SK-N-SH (cell line): ENCODE data around the gene ZNRD2. TPM values are rescaled to one million over a fixed set of nuclear protein-coding genes. Genes with fewer than 3 reads are reported as not detected.
A peak's percentile ranks its signal among the peaks of the same experiment; 100 is the strongest.

Experiments used
- CTCF ChIA-PET: fragments of 300-600, 350-600 bp; formaldehyde crosslinking; extraction: SDS; loops from one replicate; lab custom pipeline; 2021; lab: Yijun Ruan, JAX
- POLR2A ChIA-PET: fragments of 350-600 bp; sonication (Branson Sonifier 250); formaldehyde crosslinking; extraction: SDS; loops from one replicate; lab custom pipeline; 2020; ENCODE audit warnings: antibody characterized with exemption, inconsistent platforms; lab: Yijun Ruan, JAX
- DNase-seq: peaks from one replicate; pipeline ENCODE4 v3.0.0; 2012
- H2AFZ ChIP-seq: fragments of 200-600 bp; sonication (generic); 2 replicates; pipeline ENCODE4 v1.8.1; 2016; ENCODE audit warnings: antibody characterized with exemption, mild to moderate bottlenecking, low read depth
- H3F3A ChIP-seq: fragments of 200-600 bp; sonication (generic); replicated peaks from 2 replicates; pipeline ENCODE3; 2016; ENCODE audit warnings: antibody characterized with exemption, mild to moderate bottlenecking; ENCODE audit not compliant: insufficient read depth
- H3K27ac ChIP-seq, 2 experiments: fragments of 200-500 bp in 1 of 2; fragments of 200-600 bp in 1 of 2; sonication (Bioruptor generic) in 1 of 2; sonication (generic), shearing (Covaris generic) in 1 of 2; 2 replicates each; pipeline versions ENCODE4 v1.5.1 to v1.6.1; 2014 to 2016; ENCODE audit warnings: low read depth in 2 of 2, inconsistent platforms in 1 of 2, low read length in 1 of 2, mild to moderate bottlenecking in 1 of 2, mixed read lengths in 1 of 2
- H3K27me3 ChIP-seq: fragments of 200-600 bp; sonication (generic), shearing (Covaris generic); 2 replicates; pipeline ENCODE4 v1.6.1; 2016; ENCODE audit warnings: mixed run types; ENCODE audit not compliant: insufficient read depth
- H3K36me3 ChIP-seq, 2 experiments: fragments of 200-500 bp in 1 of 2; fragments of 200-600 bp in 1 of 2; sonication (Bioruptor generic) in 1 of 2; sonication (generic) in 1 of 2; replicated peaks in 1 of 2; 2 replicates each; pipeline versions ENCODE3 to v1.5.1; 2014 to 2016; ENCODE audit warnings: low read length in 1 of 2, mild to moderate bottlenecking in 1 of 2; ENCODE audit not compliant: insufficient read depth in 2 of 2, control insufficient read depth in 1 of 2
- H3K4me1 ChIP-seq, 2 experiments: fragments of 200-500 bp in 1 of 2; fragments of 200-600 bp in 1 of 2; sonication (Bioruptor generic) in 1 of 2; sonication (generic), shearing (Covaris generic) in 1 of 2; 2 replicates each; pipeline versions ENCODE4 v1.5.1 to v1.6.1; 2014 to 2016; ENCODE audit warnings: low read depth in 1 of 2, low read length in 1 of 2, mixed run types in 1 of 2; ENCODE audit not compliant: insufficient read depth in 2 of 2, control insufficient read depth in 1 of 2
- H3K4me2 ChIP-seq: fragments of 200-600 bp; sonication (generic), shearing (Covaris generic); 2 replicates; pipeline ENCODE4 v1.6.1; 2017; ENCODE audit warnings: mixed run types
- H3K4me3 ChIP-seq, 2 experiments: fragments of 200-500 bp in 1 of 2; fragments of 200-600 bp in 1 of 2; sonication (Bioruptor generic) in 1 of 2; sonication (generic), shearing (Covaris generic) in 1 of 2; 2 replicates each; pipeline versions ENCODE4 v1.5.1 to v1.8.1; 2014 to 2016; ENCODE audit warnings: low read depth in 2 of 2, inconsistent platforms in 1 of 2, low read length in 1 of 2, mild to moderate bottlenecking in 1 of 2, mixed read lengths in 1 of 2, moderate library complexity in 1 of 2
- H3K79me2 ChIP-seq: fragments of 200-600 bp; sonication (generic); 2 replicates; pipeline ENCODE4 v1.8.1; 2017; ENCODE audit warnings: mild to moderate bottlenecking; ENCODE audit not compliant: insufficient read depth
- H3K9ac ChIP-seq: fragments of 200-600 bp; sonication (generic); 2 replicates; pipeline ENCODE4 v1.6.1; 2017; ENCODE audit warnings: mixed run types
- H3K9me2 ChIP-seq: fragments of 200-600 bp; sonication (generic); 2 replicates; pipeline ENCODE4 v1.6.1; 2017; ENCODE audit warnings: mixed run types
- H3K9me3 ChIP-seq: fragments of 200-600 bp; sonication (generic); 2 replicates; pipeline ENCODE4 v1.6.1; 2017; ENCODE audit warnings: mixed run types, mild to moderate bottlenecking, moderate library complexity
- H4K20me1 ChIP-seq: fragments of 200-600 bp; sonication (generic); 2 replicates; pipeline ENCODE4 v1.6.1; 2017; ENCODE audit warnings: mild to moderate bottlenecking, mixed run types; ENCODE audit not compliant: insufficient read depth
- EP300 ChIP-seq, 2 experiments: IDR thresholded peaks; 2 replicates each; pipeline versions ENCODE4 v1.4.0 to v1.6.1; 2012; ENCODE audit warnings: borderline replicate concordance in 1 of 2, low read depth in 1 of 2, low read length in 1 of 2
- EZH2phosphoT487 ChIP-seq: fragments of 200-600 bp; sonication (generic); IDR thresholded peaks from 2 replicates; pipeline ENCODE4 v1.6.1; 2017; ENCODE audit warnings: low read depth, mixed run types, mild to moderate bottlenecking, antibody characterized with exemption, moderate library complexity, borderline replicate concordance
- FOSL2 ChIP-seq: IDR thresholded peaks from 2 replicates; pipeline ENCODE4 v1.4.0; 2012; ENCODE audit warnings: low read depth, mild to moderate bottlenecking, moderate library complexity, borderline replicate concordance
- GATA2 ChIP-seq: sonication (generic); formaldehyde crosslinking; IDR thresholded peaks from 2 replicates; pipeline ENCODE4 v1.5.0; 2020; ENCODE audit warnings: mild to moderate bottlenecking, missing genetic modification reagents
- MEF2A ChIP-seq: IDR thresholded peaks from 2 replicates; pipeline ENCODE4 v1.4.0; 2012; ENCODE audit warnings: low read depth, borderline replicate concordance
- MXI1 ChIP-seq: IDR thresholded peaks from 2 replicates; pipeline ENCODE4 v1.6.1; 2012; ENCODE audit warnings: mild to moderate bottlenecking, low read depth, low read length, improper control_type of control experiment
- NFIC ChIP-seq: IDR thresholded peaks from 2 replicates; pipeline ENCODE4 v1.4.0; 2012; ENCODE audit warnings: borderline replicate concordance
- POLR2AphosphoS5 ChIP-seq: IDR thresholded peaks from 2 replicates; pipeline ENCODE4 v1.6.1; 2012; ENCODE audit warnings: low read depth, low read length
- RCOR1 ChIP-seq: fragments of 150-350 bp; IDR thresholded peaks from 2 replicates; pipeline ENCODE4 v1.6.1; 2017; ENCODE audit warnings: antibody characterized with exemption, low read length
- RFX5 ChIP-seq: IDR thresholded peaks from 2 replicates; pipeline ENCODE4 v1.6.1; 2012; ENCODE audit warnings: mild to moderate bottlenecking, improper control_type of control experiment, low read length
- RXRA ChIP-seq: IDR thresholded peaks from 2 replicates; pipeline ENCODE4 v1.4.0; 2012; ENCODE audit warnings: low read depth, mild to moderate bottlenecking, borderline replicate concordance
- TAF1 ChIP-seq: IDR thresholded peaks from 2 replicates; pipeline ENCODE4 v1.6.1; 2012; ENCODE audit warnings: low read depth, mild to moderate bottlenecking, low read length, moderate library complexity, borderline replicate concordance
- TEAD4 ChIP-seq: IDR thresholded peaks from 2 replicates; pipeline ENCODE4 v1.4.0; 2012; ENCODE audit warnings: mild to moderate bottlenecking, borderline replicate concordance; ENCODE audit not compliant: insufficient read depth
- WGBS: methylation state at CpG from one replicate; pipeline ENCODE4 v1.1.6; 2017; ENCODE audit warnings: low lambda C conversion rate; 5-methylcytosine and 5-hydroxymethylcytosine counted together
- polyA plus RNA-seq, 3 experiments: library from polyadenylated mRNA; depleted of rRNA; stranded (reverse); fragments of >200 nt; gene quantifications; 2 replicates each; pipeline ENCODE4 v1.2.3, GENCODE V29; 2012
- TF ChIP-seq, protein P1 (sequence below): IDR thresholded peaks from 2 replicates; pipeline ENCODE4 v1.4.0; 2012; ENCODE audit warnings: low read depth
- TF ChIP-seq, protein P2 (sequence below): IDR thresholded peaks from 2 replicates; pipeline ENCODE4 v1.6.1; 2012; ENCODE audit warnings: mild to moderate bottlenecking, low read depth, low read length, moderate library complexity

ZNRD2 gene
- polyA plus RNA-seq, 1 of the 3 experiments (the other 2 are of a cell fraction): 78.1 TPM

DNA sequence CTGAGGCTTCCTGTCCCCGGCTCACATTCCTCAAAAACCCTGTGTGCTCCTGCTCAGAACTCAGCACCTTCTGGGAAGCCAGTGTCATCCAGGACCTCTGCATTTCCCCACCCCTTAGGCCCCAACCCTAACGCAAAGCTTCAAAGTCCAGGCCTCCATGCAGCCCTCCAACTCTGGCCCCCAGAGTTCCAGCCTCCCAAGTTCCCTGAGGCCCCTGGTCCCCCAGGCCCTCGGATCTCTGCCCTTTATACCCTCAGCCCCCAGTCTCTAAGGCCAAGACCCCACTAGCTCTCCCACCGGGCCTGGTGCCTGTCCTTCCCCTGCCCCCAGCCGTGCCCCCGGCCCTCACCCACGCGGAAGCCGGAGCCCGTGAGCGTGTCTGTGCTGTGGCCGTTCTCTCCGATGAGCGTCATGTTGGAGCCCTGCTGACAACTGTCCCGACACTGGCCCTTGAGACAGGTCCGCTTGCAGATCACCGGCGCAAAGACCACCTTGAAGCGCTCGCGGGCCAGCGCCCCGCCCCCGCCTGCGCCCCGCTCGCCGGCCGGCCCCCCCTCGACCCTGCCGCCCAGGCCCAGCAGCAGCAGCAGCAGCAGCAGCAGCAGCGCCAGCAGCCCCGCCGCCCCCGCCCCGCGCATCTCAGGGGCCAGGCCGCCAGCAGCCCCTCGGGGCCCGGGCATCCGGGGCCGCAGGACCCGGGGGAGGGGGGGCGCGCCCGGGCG, 12.8 kb upstream of the ZNRD2 start:
- peaks cover 3 to 10% of the 10 kb centered on the region in 2 experiments for H3K36me3 ChIP-seq
- H3K27me3 ChIP-seq: no peaks in the 10 kb centered on the region
- H3K79me2 ChIP-seq: peaks cover 46% of the 10 kb centered on the region
- peaks cover 53 to 67% of the 10 kb centered on the region in 2 experiments for H3K4me1 ChIP-seq
- ChIA-PET CTCF (interaction anchor here (1.0 to 3.5 kb wide), 8 partner anchors 11 to 57 kb away, joined by 3 to 53 read pairs (median 5); partner anchors contain the start of genes MAP3K11 and ZNRD2), POLR2A (no interaction called here)
- peak overlapping the region; percentile 97 for H3K27ac ChIP-seq
- no peaks in the 10 kb centered on the region for H3K9me2 ChIP-seq
- H3K9ac ChIP-seq: peak overlapping the region; percentile 87
- H3K4me3 ChIP-seq: peak overlapping the region; percentile 65 to 85
- H4K20me1 ChIP-seq: peaks cover 14% of the 10 kb centered on the region
- no peak overlapping the region for H2AFZ ChIP-seq
- WGBS: 3% methylated on average over 25 of the region's 47 CpGs
- no peaks in the 10 kb centered on the region for H3K9me3 ChIP-seq
- peak; percentile 85 for DNase-seq
- TF ChIP-seq, protein P1, sequence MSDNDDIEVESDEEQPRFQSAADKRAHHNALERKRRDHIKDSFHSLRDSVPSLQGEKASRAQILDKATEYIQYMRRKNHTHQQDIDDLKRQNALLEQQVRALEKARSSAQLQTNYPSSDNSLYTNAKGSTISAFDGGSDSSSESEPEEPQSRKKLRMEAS: no peak
- no peak for TF ChIP-seq GATA2 (CRISPR knock-in tag)
- TF ChIP-seq RCOR1: no peak
- no peak for TF ChIP-seq FOSL2
- peak; percentile 20; the same call in 1 of the 2 replicates for TF ChIP-seq MXI1
- no peak for TF ChIP-seq RFX5
- no peak for TF ChIP-seq POLR2AphosphoS5
- H3F3A ChIP-seq: peaks cover 47% of the 10 kb centered on the region
- peak overlapping the region; percentile 93 for H3K4me2 ChIP-seq

DNA sequence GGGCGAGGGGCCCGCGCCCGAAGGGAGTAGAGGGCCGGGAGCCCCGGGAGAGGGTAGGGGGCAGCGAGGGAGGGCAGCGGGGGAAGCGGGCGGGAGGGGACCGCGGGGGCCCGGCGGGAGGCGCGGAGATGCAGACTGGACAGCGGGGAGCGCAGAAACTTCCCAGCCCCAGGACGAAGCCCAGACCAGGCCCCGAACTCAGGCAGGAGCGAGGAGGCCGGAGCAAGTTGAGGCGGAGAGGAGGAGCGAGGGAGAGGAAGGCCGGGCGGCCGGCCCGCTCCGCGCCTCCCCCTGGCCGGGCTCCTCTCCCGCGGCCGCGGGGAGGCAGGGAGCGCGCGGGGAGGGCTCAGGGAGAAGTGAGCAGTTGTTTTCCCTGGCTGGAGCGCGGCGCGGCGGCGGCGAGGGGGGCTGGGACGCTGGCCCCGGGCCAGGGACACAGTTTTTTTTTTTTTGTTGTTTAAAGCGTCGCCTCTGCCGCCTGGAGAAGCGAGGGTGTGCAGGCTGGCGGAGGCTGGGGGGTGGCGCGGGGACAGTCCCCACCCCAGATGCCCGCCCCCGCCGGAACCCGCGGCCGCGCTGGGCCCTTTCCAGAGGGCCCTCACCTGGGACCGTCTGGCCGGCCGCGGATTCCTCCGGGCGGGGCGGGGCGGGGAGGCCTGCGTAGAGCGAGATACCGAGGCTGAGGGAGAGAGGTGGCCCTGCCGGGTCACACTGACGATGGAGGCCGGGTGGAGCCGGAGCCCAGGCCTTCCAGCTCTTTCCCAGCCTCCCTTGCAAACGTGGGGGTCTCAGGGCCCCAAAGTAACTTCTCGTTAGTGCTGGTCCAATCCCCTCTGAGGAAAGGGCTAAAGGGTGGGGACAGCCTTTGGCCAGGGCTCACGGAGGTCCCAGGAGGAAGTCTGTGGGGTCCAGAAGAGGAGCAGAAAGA, 12.0 kb upstream of the ZNRD2 start, which contains the start of gene LTBP3:
Gene LTBP3 (minus strand): TSS at position 358 of the 928 bp plus-strand sequence. CDS start 400 bp downstream, outside the sequence.
- peaks cover 46% of the 10 kb centered on the region for H3K79me2 ChIP-seq
- 0 out of 2 replicates have a peak within 1 kb of the TSS, but pooled peaks have one; percentile 37 for H2AFZ ChIP-seq
- H3K4me2 ChIP-seq: peak within 1 kb of the TSS; percentile 93
- H3K4me1 ChIP-seq: peaks cover 53 to 67% of the 10 kb centered on the region in 2 experiments
- TF ChIP-seq, protein P2, sequence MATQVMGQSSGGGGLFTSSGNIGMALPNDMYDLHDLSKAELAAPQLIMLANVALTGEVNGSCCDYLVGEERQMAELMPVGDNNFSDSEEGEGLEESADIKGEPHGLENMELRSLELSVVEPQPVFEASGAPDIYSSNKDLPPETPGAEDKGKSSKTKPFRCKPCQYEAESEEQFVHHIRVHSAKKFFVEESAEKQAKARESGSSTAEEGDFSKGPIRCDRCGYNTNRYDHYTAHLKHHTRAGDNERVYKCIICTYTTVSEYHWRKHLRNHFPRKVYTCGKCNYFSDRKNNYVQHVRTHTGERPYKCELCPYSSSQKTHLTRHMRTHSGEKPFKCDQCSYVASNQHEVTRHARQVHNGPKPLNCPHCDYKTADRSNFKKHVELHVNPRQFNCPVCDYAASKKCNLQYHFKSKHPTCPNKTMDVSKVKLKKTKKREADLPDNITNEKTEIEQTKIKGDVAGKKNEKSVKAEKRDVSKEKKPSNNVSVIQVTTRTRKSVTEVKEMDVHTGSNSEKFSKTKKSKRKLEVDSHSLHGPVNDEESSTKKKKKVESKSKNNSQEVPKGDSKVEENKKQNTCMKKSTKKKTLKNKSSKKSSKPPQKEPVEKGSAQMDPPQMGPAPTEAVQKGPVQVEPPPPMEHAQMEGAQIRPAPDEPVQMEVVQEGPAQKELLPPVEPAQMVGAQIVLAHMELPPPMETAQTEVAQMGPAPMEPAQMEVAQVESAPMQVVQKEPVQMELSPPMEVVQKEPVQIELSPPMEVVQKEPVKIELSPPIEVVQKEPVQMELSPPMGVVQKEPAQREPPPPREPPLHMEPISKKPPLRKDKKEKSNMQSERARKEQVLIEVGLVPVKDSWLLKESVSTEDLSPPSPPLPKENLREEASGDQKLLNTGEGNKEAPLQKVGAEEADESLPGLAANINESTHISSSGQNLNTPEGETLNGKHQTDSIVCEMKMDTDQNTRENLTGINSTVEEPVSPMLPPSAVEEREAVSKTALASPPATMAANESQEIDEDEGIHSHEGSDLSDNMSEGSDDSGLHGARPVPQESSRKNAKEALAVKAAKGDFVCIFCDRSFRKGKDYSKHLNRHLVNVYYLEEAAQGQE: no peak
- TF ChIP-seq TEAD4: 0 out of 2 replicates have a peak, but pooled peaks have one; percentile 37
- TF ChIP-seq, protein P1: peak; percentile 47
- peak; percentile 44; the same call in 1 of the 2 replicates for TF ChIP-seq RXRA
- peak; percentile 21; the same call in 1 of the 2 replicates for TF ChIP-seq TAF1
- peak; percentile 95 for TF ChIP-seq NFIC
- TF ChIP-seq EZH2phosphoT487: no peak
- peak in 1 of 2 experiments; percentile 50; a peak in 1 of 4 replicates for TF ChIP-seq EP300 (IDR thresholded peaks at IDR 0.05; ENCODE audit: borderline replicate concordance in 1 of 2, low read depth in 1 of 2, low read length in 1 of 2)
- TF ChIP-seq MEF2A: no peak
- TF ChIP-seq RCOR1: no peak
- peak within 1 kb of the TSS; percentile 65 to 85 for H3K4me3 ChIP-seq
- peaks cover 14% of the 10 kb centered on the region for H4K20me1 ChIP-seq
- CTCF ChIA-PET: interaction anchor here (1.1 to 6.4 kb wide), 5 partner anchors 11 to 35 kb away, joined by 3 to 69 read pairs (median 53); partner anchors contain the start of genes FAM89B and ZNRD2
- peak within 1 kb of the TSS; percentile 87 for H3K9ac ChIP-seq
- under 1% methylated on average over 47 of the region's 79 CpGs for WGBS
- H3K36me3 ChIP-seq: peaks cover 0 to 4% of the 10 kb centered on the region in 2 experiments
- no peaks in the 10 kb centered on the region for H3K9me3 ChIP-seq
- peak within 1 kb of the TSS; percentile 97 for H3K27ac ChIP-seq
- H3K9me2 ChIP-seq: no peaks in the 10 kb centered on the region
- DNase-seq: peak; percentile 90
- peaks cover 51% of the 10 kb centered on the region for H3F3A ChIP-seq
- POLR2A ChIA-PET: interaction anchor here (1.0 to 3.3 kb wide), 5 partner anchors 12 to 59 kb away, joined by 3 to 12 read pairs (median 3); partner anchors contain the start of genes FAM89B, MALAT1 and ZNRD2
- no peaks in the 10 kb centered on the region for H3K27me3 ChIP-seq
